ENCODE measurements around the gene TTLL6.
"Not testable (repeated sequence)": the region's sequence is repeated elsewhere in the genome, so short reads cannot be mapped to it uniquely, and the experiment has no call there.

TTLL6 gene

DNA sequence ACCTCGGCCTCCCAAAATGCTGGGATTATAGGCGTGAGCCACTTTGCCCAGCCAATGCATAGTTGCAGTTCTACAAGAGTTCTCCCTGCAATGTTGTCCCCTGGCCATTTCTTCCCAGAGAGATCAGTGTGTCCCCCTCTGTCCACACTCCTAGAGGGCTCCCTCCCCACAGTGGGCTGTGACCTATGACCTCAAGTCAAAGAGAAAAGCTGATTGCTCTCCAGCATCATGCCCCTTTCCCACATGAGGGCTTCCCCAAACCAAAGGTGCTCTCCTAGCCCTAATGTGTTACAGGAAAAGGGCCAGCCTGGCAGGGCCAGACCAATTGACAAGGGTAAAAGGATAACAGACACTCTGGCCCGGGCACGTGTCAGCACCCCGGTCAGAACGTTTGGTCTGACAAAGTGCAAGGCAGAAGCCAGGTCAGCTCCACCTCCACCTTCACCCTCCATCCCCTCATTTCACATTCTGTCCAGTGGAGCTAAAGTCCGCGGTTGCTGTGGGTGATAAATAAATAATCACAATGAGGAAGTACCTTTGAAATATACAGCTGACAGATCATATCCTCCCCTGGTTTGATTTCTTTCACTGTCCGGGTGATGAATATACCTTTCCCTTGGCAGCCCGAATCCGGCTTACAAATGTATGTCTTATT lies 17.8 kb downstream of the TTLL6 start:
- Mint-ChIP-seq H3K27ac (no peak overlapping the region), H3K27me3 (peaks cover 78% of the 10 kb centered on the region), H3K4me1 (no peaks in the 10 kb centered on the region), H3K9me3 (no peaks in the 10 kb centered on the region), H3K4me3 (no peak overlapping the region), H3K36me3 (no peaks in the 10 kb centered on the region)
- CTCF ChIA-PET: interaction anchor here (1.4 to 2.2 kb wide), 4 partner anchors 8 to 121 kb away, joined by 5 to 10 read pairs (median 6); no protein-coding TSS in a partner anchor
- DNase-seq: no peak

DNA sequence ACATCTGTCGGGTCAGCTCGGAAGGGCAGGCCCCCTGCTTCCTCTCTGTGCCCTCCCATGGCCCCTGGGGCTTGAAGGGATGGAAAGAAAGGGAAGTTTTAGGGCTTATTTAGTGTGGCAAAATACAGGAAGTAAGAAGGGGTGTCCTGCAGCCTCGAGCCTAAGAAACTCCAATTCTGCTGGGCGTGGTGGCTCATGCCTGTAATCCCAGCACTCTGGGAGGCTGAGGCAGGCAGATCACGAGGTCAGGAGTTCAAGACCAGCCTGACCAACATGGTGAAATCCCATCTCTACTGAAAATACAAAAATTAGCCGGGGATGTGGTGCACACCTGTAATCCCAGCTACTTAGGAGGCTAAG lies 20.9 kb downstream of the TTLL6 start:
- DNase-seq, H3K4me3 Mint-ChIP-seq, H3K36me3 Mint-ChIP-seq, CTCF ChIA-PET, H3K9me3 Mint-ChIP-seq, H3K27ac Mint-ChIP-seq: not testable (repeated sequence)
- Mint-ChIP-seq H3K27me3 (peaks cover 89% of the 10 kb centered on the region), H3K4me1 (peaks cover 13% of the 10 kb centered on the region)

DNA sequence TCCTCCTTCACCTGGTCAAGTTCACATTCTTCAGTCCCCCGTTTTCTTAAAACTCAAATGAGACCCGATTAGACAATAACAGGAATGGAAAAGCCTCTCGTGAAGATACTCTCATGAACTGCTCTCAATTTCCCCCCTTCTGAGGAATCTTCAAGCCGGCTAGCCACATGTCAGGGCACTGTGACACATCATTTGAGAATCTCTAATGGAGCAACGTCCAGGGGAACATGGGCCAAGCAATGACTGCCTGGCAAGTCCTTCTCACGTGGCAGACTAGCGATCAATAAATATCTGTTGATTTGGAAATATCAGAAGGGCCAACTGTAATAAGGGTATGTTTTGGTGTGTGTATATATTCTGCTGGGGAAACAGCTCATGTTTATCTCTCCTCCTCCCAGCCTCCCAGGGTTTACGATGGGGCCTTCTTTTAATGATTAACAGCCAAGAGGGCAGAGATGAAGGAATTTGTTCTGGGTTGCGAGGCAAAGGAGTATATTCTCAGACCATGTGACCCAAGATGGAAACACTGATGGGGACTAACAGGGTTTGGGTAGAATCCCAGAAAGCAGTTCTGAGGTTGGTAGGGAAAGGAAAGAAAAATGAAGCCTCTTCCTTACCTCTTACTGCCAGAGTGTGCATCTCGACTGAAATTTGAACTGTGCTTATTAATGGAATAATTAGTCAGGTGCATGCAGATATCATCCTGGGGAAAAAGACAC lies 21.4 kb downstream of the TTLL6 start:
- peaks cover 89% of the 10 kb centered on the region for H3K27me3 Mint-ChIP-seq
- peaks cover 16% of the 10 kb centered on the region for H3K4me1 Mint-ChIP-seq
- CTCF ChIA-PET: no interaction called here
- no peak for DNase-seq
- no peaks in the 10 kb centered on the region for H3K9me3 Mint-ChIP-seq
- no peaks in the 10 kb centered on the region for H3K36me3 Mint-ChIP-seq
- H3K4me3 Mint-ChIP-seq: no peak overlapping the region
- H3K27ac Mint-ChIP-seq: no peak overlapping the region

DNA sequence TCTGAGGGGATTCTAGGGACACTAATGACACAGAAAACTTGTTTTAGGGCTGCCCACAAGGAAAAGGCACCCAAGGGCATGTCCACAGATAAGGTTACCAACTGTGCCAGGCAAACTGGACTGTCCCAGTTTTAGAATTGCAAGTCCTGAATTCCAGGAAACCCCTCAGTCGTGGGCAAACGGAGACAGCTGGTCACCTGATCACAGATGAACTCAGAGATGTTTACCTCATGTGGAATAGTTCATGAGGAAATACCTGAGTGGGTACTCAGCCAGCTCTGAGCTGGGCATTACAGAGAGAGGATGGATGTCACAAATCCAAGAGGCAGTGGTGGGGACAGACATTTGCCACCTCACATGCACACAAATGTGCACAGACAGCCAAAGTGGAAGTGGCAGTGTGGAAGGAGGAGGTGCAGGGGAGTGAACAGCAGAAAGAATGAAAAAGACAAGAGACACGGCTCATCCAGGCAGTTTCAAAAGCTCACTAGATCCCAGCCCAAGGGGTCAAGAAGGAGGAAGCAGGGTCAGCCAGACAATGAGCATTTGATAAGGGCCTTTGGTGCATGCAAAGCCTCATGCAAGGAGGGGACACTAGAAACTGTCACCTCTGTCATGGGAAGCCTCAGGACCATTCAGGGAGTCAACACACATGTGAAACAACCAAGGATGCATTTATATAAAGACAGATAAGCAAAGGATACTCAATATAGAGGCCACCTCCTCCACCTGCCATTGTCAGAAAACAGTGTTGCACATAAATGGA lies 24.8 kb downstream of the TTLL6 start:
- no peak for DNase-seq
- Mint-ChIP-seq H3K9me3 (no peaks in the 10 kb centered on the region), H3K36me3 (no peaks in the 10 kb centered on the region), H3K27ac (no peak overlapping the region), H3K4me3 (no peak overlapping the region), H3K4me1 (peaks cover 16% of the 10 kb centered on the region), H3K27me3 (peaks cover 91% of the 10 kb centered on the region)
- CTCF ChIA-PET: interaction anchor here (0.6 to 4.0 kb wide), 4 partner anchors 68 to 113 kb away, joined by 4 to 22 read pairs (median 11); no protein-coding TSS in a partner anchor

DNA sequence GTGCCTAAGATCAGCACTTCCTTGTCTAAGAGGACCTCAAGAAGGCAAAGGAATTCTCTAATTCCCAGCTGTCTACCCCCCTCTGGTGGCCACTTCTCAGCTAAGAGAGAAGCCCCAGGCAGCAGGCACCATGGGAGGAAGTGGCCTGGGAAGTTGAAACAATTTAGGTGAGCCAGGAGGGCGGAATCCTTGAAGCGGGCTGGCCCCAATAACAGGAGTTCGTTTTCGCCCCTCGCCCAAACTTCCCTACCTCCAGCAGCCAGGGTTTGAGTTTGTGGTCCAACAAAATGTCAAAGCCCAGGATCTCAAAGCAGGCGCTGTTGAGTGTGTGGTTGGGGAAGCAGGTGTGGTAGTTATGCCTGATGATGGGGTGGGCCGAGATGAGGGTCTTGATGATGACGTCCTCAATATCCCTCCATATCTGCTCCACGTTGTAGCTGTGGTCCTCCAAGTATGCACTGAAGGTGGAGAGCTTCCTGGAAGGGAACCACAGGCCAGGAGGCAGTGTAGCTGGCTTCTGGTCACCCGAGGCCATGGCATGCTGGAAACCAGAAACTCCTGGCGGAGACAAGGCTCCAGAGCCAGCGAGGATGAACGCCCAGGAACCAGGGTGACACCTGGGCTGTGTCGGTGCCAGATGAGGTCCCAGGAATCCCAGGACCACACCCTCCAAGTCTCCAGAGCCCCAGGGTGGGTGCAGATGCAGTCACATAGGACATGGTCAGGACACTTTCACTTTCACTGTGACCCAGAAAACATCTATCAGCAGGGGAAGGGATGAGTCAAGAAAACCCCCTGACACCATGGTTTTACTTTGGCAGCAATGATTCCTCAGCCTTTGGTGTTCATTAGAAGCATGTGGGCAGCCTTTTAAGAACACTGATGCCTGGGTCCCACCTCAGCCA lies 25.6 kb downstream of the TTLL6 start:
- peak; percentile 35 for DNase-seq
- Mint-ChIP-seq H3K36me3 (no peaks in the 10 kb centered on the region), H3K4me3 (no peak overlapping the region), H3K27me3 (peaks cover 91% of the 10 kb centered on the region), H3K4me1 (peaks cover 16% of the 10 kb centered on the region), H3K27ac (no peak overlapping the region), H3K9me3 (no peaks in the 10 kb centered on the region)
- CTCF ChIA-PET: interaction anchor here (0.6 to 4.0 kb wide), 9 partner anchors 9 to 115 kb away, joined by 3 to 22 read pairs (median 5); partner anchors contain the start of gene HOXB13

DNA sequence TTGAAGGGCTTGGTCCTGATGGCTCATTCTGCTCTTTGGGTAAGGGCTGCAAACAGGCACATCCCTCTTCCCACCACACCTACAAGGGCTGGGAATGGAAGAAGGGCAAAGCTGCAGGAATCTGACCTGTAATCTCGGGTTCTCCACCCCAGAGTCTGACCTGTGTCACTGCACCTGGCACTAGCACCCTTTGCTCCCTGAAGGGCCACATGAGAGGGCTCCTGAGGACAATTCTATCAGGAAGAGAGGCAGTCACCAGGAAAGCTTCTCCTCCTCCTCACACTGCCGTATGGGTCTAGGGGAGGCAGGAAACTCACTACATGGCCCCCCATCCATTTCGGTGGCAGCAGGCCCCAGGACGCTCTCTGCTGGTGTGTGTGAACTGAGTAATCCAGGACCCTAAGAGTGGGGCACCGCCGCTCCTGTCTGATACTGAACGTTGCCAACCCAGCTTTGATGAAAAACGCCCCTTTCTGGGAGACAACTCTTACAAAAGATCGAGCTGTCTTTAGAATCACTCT lies 26.4 kb downstream of the TTLL6 start:
- Mint-ChIP-seq H3K36me3 (no peaks in the 10 kb centered on the region), H3K9me3 (no peaks in the 10 kb centered on the region)

DNA sequence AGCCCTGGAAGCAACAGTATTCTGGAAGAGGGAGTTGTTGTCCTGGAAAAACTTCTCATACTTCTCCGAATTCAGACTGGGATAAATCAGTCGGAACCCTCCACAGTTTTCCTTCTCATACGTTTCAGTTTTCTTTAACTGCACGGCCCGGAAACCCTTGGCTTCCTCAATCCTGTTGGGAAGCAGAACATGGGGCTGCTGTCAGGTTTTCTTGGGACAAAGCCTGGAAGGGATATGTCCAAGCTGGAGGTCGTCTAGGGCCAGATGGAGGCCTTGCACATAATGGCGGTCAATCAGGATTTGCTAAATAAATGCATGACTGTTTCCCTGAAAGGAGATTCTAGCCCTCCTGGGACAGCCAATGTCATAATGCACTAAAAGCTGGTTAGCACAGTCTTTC lies 29.2 kb downstream of the TTLL6 start:
- H3K27me3 Mint-ChIP-seq: peaks cover 69% of the 10 kb centered on the region
- peaks cover 16% of the 10 kb centered on the region for H3K4me1 Mint-ChIP-seq
- H3K27ac Mint-ChIP-seq: no peak overlapping the region
- no peaks in the 10 kb centered on the region for H3K9me3 Mint-ChIP-seq
- no peak for DNase-seq
- H3K36me3 Mint-ChIP-seq: no peaks in the 10 kb centered on the region
- CTCF ChIA-PET: interaction anchor here (0.9 to 4.0 kb wide), 4 partner anchors 28 to 109 kb away, joined by 3 to 16 read pairs (median 5); no protein-coding TSS in a partner anchor
- H3K4me3 Mint-ChIP-seq: no peak overlapping the region

More for the DNA sequence above, 26.4 kb downstream of the TTLL6 start:
- Mint-ChIP-seq H3K27me3 (peaks cover 92% of the 10 kb centered on the region), H3K4me1 (peaks cover 16% of the 10 kb centered on the region), H3K27ac (no peak overlapping the region), H3K4me3 (no peak overlapping the region)
- DNase-seq: no peak
- CTCF ChIA-PET: interaction anchor here (0.6 to 4.0 kb wide), 11 partner anchors 9 to 115 kb away, joined by 3 to 22 read pairs (median 4); partner anchors contain the start of gene HOXB13

DNA sequence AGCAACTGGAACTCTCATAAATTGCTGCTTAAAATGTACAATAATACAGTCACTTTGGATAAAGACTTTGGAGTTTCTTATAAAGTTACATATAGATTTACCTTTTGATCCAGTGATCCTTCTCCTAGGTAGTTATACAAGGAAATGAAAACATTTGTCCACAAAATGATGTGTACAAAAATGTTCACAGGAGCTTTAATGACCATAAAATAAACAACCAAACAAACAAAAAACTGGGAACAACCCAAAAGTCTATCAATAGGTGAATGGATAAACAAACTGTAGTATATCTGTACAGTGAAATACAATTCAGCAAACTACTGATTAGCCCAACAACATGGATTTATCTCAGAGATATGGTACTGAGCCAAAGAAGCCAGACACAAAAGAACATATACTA lies 37.6 kb downstream of the TTLL6 start:
- Mint-ChIP-seq H3K9me3 (no peaks in the 10 kb centered on the region), H3K27ac (no peak overlapping the region), H3K36me3 (no peaks in the 10 kb centered on the region), H3K27me3 (peaks cover 40% of the 10 kb centered on the region), H3K4me3 (no peak overlapping the region), H3K4me1 (no peaks in the 10 kb centered on the region)
- DNase-seq: no peak
- CTCF ChIA-PET: no interaction called here

DNA sequence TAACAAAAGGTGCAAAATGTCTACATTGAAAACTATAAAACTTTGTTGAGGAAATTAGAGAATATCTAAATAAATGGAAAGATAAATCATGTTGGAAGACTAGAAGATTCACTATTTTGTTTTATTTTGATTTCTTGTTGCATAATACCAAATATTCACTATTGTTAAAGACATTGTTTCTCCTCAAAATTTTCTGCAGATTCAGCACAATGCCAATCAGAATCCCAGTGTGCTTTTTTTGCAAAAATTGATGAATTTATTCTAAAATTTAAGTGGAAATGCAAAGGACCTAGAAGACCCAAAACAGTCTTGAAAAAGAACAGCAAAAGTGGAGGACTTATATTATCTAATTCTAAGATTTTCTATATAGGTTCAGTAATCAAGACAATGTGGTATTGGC lies 40.4 kb downstream of the TTLL6 start:
- Mint-ChIP-seq H3K4me3 (no peak overlapping the region), H3K27me3 (peaks cover 48% of the 10 kb centered on the region), H3K4me1 (no peaks in the 10 kb centered on the region), H3K9me3 (no peaks in the 10 kb centered on the region), H3K36me3 (no peaks in the 10 kb centered on the region), H3K27ac (no peak overlapping the region)
- DNase-seq: no peak
- CTCF ChIA-PET: no interaction called here

DNA sequence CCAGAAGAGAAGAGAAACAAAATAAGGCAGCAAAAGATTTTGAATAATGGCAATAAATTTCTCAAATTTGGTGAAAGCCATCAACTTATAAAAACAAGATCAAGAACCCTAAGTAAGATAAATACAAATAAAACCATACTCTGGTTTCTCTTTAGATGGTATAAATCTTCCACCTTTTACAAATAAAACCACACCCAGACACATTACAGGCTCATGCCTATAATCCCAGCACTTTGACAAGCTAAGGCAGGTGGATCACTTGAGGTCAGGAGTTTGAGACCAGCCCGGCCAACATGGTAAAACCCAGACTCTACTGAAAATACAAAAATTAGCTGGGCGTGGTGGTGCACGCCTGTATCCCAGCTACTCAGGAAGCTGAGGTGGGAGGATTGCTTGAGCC lies 43.8 kb downstream of the TTLL6 start:
- no peaks in the 10 kb centered on the region for H3K36me3 Mint-ChIP-seq
- H3K27ac Mint-ChIP-seq: no peak overlapping the region
- no peak for DNase-seq
- H3K9me3 Mint-ChIP-seq: no peaks in the 10 kb centered on the region
- CTCF ChIA-PET: no interaction called here
- H3K4me1 Mint-ChIP-seq: no peaks in the 10 kb centered on the region
- H3K27me3 Mint-ChIP-seq: peaks cover 57% of the 10 kb centered on the region
- no peak overlapping the region for H3K4me3 Mint-ChIP-seq

DNA sequence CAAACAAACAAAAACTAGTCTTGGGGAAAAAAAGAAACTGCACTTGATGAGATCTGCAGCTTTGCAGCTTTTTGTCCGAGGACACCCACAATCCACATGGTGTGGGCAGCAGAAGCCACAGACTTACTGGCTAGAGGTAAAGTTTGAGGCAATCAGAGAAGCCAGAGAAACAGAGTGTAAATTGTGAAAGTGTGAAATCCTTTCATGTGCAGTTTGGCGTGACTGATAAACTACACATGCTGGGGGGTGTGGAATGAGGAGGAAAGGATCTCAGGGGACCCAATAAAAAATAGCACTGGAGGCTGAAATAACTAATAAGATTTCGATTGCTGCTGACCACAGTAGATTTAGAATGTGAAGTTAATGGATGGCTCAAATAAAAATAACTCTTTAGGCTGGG lies 46.1 kb downstream of the TTLL6 start:
- no peaks in the 10 kb centered on the region for H3K36me3 Mint-ChIP-seq
- H3K4me1 Mint-ChIP-seq: no peaks in the 10 kb centered on the region
- H3K9me3 Mint-ChIP-seq: no peaks in the 10 kb centered on the region
- CTCF ChIA-PET: interaction anchor here (1.0 kb wide), 1 partner anchor 20 kb away, joined by 3 read pairs; no protein-coding TSS in a partner anchor
- no peak overlapping the region for H3K4me3 Mint-ChIP-seq
- H3K27ac Mint-ChIP-seq: no peak overlapping the region
- no peak for DNase-seq
- H3K27me3 Mint-ChIP-seq: peaks cover 57% of the 10 kb centered on the region

DNA sequence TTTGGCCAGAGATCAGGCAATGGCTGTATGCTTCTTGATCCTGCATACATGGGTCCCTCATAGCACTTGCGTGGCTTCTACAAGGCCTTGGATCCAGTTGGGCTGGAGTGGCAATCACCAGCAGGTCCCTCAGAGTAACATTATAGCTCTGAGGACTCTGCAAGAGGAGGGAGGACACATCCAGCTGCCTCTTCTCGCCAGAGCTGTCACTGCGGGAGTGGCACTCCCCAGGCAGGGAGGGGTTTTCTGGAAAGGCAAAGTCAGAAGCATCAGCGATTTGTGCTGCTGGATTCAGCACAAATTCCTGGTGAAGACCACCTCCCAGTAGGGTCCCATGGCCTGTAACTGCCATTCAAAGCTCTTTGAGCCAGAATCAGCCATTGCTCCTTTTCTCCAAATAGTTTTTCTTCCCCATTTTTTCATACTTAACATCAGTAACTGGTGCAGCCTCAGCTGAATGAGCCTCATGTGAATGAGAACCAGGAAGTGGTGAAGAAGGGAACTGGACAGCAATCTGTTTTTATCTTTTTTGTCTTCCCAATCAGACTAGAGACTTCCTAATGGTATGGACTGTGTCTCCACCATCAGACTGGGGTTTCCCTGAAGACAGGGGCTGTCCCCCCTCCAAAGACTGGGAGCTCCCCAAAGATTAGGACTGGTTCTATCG lies 47.9 kb downstream of the TTLL6 start:
- no peak for DNase-seq
- Mint-ChIP-seq H3K9me3 (no peaks in the 10 kb centered on the region), H3K4me3 (no peak overlapping the region), H3K4me1 (no peaks in the 10 kb centered on the region), H3K36me3 (no peaks in the 10 kb centered on the region), H3K27me3 (peaks cover 61% of the 10 kb centered on the region), H3K27ac (no peak overlapping the region)
- CTCF ChIA-PET: interaction anchor here (1.6 to 3.2 kb wide), 2 partner anchors 91 to 110 kb away, joined by 5 to 9 read pairs; no protein-coding TSS in a partner anchor

DNA sequence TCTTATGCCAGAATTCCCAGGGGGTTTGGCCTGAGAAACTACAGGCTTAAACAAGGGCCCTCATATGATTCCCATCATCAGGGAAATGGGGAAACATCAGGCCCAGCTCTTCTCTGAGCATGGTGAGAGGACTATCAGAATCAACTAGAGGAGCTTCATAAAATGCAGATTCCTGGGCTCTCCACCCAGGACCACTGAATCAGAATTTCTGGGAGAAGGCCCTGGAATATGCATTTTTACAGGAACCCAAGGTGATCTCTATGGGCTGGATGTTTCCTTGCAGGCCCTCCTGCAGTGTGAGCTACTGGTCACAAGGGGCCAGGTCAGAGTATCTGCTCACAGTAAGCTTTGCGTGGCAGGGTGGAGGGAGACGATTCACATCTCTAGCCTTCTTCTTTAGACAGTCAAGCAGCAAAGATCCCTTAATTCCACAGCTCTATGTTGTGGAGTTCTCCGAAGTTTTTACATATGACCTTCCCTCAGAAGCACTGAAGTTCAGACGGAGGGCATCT lies 49.7 kb downstream of the TTLL6 start:
- H3K4me3 Mint-ChIP-seq: no peak overlapping the region
- no peaks in the 10 kb centered on the region for H3K9me3 Mint-ChIP-seq
- H3K36me3 Mint-ChIP-seq: no peaks in the 10 kb centered on the region
- CTCF ChIA-PET: interaction anchor here (0.7 to 3.2 kb wide), 4 partner anchors 23 to 266 kb away, joined by 3 to 9 read pairs (median 4); no protein-coding TSS in a partner anchor
- H3K27me3 Mint-ChIP-seq: peaks cover 66% of the 10 kb centered on the region
- no peaks in the 10 kb centered on the region for H3K4me1 Mint-ChIP-seq
- DNase-seq: no peak
- no peak overlapping the region for H3K27ac Mint-ChIP-seq
